GM21825 (cell line): ENCODE data around the gene POP7.

Experiments
- ATAC-seq: cut with Tn5 transposase; IDR thresholded peaks from one replicate; pipeline ENCODE4 v1.9.1; 2021; ENCODE audit warnings: mild to moderate bottlenecking, moderate library complexity; ENCODE audit not compliant: unreplicated experiment

The POP7 gene

GRCh38 chr7:100679129-100679926, 26.6 kb upstream of the POP7 start:
- no peak for ATAC-seq

GRCh38 chr7:100679927-100680575, 25.9 kb upstream of the POP7 start:
- ATAC-seq = no peak

GRCh38 chr7:100680576-100681271, 25.2 kb upstream of the POP7 start:
- ATAC-seq = no peak

GRCh38 chr7:100681491-100682227, 24.3 kb upstream of the POP7 start:
- no peak for ATAC-seq

GRCh38 chr7:100682228-100682741, 23.6 kb upstream of the POP7 start:
- no peak for ATAC-seq

GRCh38 chr7:100682991-100683658, 22.8 kb upstream of the POP7 start:
- ATAC-seq = no peak

GRCh38 chr7:100683659-100684533, 22.0 kb upstream of the POP7 start:
- ATAC-seq = no peak

- ATAC-seq = no peak
These were observed 21.3 kb upstream of the POP7 start for GRCh38 chr7:100684534-100685042.

- ATAC-seq = no peak
These were observed 20.8 kb upstream of the POP7 start for GRCh38 chr7:100685049-100685605.

- no peak for ATAC-seq
These were observed 20.2 kb upstream of the POP7 start for GRCh38 chr7:100685631-100686145.

GRCh38 chr7:100686201-100686821, 19.6 kb upstream of the POP7 start:
- ATAC-seq = no peak

GRCh38 chr7:100686822-100687211, 19.1 kb upstream of the POP7 start:
- ATAC-seq = no peak

GRCh38 chr7:100687261-100687660, 18.7 kb upstream of the POP7 start:
- no peak for ATAC-seq

GRCh38 chr7:100687751-100688300, 18.1 kb upstream of the POP7 start:
- ATAC-seq = no peak

- ATAC-seq = no peak
These were observed 17.5 kb upstream of the POP7 start for GRCh38 chr7:100688326-100688860.

GRCh38 chr7:100689230-100690135, 16.4 kb upstream of the POP7 start:
- no peak for ATAC-seq
